Psoas muscle (tissue), 8 donors: ENCODE data around the gene POLL. TPM values are rescaled to one million over a fixed set of nuclear protein-coding genes. Genes with fewer than 3 reads are reported as not detected.

Experiments
- ATAC-seq, 4 donors: fragments of 200-7000 bp; cut with Tn5 transposase; one replicate each; pipeline ENCODE4 v1.9.1; 2020; ENCODE audit warnings: moderate library complexity in 3 of 4, mild to moderate bottlenecking in 2 of 4
- DNase-seq, 2 donors: peaks; one replicate each; pipeline ENCODE4 v3.0.0-alpha.2; 2020
- H3K27ac ChIP-seq: fragments of 200-600 bp; one replicate; pipeline ENCODE4 v1.8.0; 2022
- H3K27me3 ChIP-seq, 3 donors: fragments of 200-600 bp in 1 of 3; one replicate each; pipeline versions ENCODE4 v1.6.1 to v1.8.0; 2013 to 2022; ENCODE audit warnings: low read length in 2 of 3, mild to moderate bottlenecking in 2 of 3, moderate library complexity in 1 of 3; ENCODE audit not compliant: insufficient read depth in 3 of 3
- H3K36me3 ChIP-seq, 2 donors: fragments of 200-600 bp in 1 of 2; one replicate each; pipeline versions ENCODE4 v1.6.1 to v1.8.0; 2013 to 2022; ENCODE audit warnings: low read depth in 1 of 2, mild to moderate bottlenecking in 1 of 2, moderate library complexity in 1 of 2; ENCODE audit not compliant: insufficient read depth in 1 of 2
- H3K4me1 ChIP-seq: fragments of 200-600 bp; one replicate; pipeline ENCODE4 v1.8.0; 2022
- H3K4me3 ChIP-seq: fragments of 200-600 bp; one replicate; pipeline ENCODE4 v1.8.0; 2022; ENCODE audit warnings: mild to moderate bottlenecking
- H3K9me3 ChIP-seq: fragments of 200-600 bp; one replicate; pipeline ENCODE4 v1.8.0; 2022
- WGBS, 3 donors: extraction: QIAGEN DNeasy Blood & Tissue Kit; methylation state at CpG; one replicate each; pipeline versions ENCODE4 v1.1.6 to v1.1.7; 2013; 5-methylcytosine and 5-hydroxymethylcytosine counted together
- intact Hi-C, 2 donors: fragments of 100-400 bp; cut with DNase I; formaldehyde crosslinking; loops; one replicate each; pipeline versions ENCODE4 v1.11.0 to v1.14.2; 2022
- polyA plus RNA-seq, 3 donors: library from polyadenylated mRNA; stranded (reverse); fragments of 200-250 nt; gene quantifications; one replicate each; pipeline ENCODE4 v1.2.3, GENCODE V29; 2013
- total RNA-seq, 4 donors: library from RNA; stranded (reverse); fragmentation: NEBNext Ultra II Directional in 2 of 4; extraction: Animal tissue kit (Norgen Biotek cat#: 25700) in 2 of 4; gene quantifications; one replicate each; pipeline versions ENCODE4 v1.2.1 to v1.2.4, GENCODE V29; 2021 to 2023
- TF ChIP-seq, protein P1 (sequence below): fragments of 200-600 bp; IDR thresholded peaks from one replicate; pipeline ENCODE4 v1.8.0; 2022; ENCODE audit warnings: antibody characterized with exemption
- donor health status: healthy with polysubstance abuse.
- donor health status: DM: no; HTN: no; CAD: no; lungs with moderate emphysema.
- donor health status: Bipolar disorder and iron deficiency.
- donor health status: healthy.
- donor health status: DM: yes; HTN: yes; CAD: no.
- donor health status: DM: no; HTN: no; CAD: no.
- donor health status: DM: no; HTN: no; CAD: no.
- donor health status: DM: yes; HTN: yes; CAD: no.

The POLL gene
- total and polyA plus RNA-seq, 7 donors: 19.0 to 29.3 (median 21.6) TPM

- TF ChIP-seq, protein P1, sequence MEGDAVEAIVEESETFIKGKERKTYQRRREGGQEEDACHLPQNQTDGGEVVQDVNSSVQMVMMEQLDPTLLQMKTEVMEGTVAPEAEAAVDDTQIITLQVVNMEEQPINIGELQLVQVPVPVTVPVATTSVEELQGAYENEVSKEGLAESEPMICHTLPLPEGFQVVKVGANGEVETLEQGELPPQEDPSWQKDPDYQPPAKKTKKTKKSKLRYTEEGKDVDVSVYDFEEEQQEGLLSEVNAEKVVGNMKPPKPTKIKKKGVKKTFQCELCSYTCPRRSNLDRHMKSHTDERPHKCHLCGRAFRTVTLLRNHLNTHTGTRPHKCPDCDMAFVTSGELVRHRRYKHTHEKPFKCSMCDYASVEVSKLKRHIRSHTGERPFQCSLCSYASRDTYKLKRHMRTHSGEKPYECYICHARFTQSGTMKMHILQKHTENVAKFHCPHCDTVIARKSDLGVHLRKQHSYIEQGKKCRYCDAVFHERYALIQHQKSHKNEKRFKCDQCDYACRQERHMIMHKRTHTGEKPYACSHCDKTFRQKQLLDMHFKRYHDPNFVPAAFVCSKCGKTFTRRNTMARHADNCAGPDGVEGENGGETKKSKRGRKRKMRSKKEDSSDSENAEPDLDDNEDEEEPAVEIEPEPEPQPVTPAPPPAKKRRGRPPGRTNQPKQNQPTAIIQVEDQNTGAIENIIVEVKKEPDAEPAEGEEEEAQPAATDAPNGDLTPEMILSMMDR: peak; percentile 88
- 2 to 4% (median 4%) methylated on average over 46 to 56 of the region's 56 CpGs for WGBS, 3 donors
- no peak overlapping the region for H3K27ac ChIP-seq
- H3K9me3 ChIP-seq: peaks cover 13% of the 10 kb centered on the region
- H3K4me1 ChIP-seq: no peaks in the 10 kb centered on the region
- DNase-seq (peak; percentile 80 to 88), ATAC-seq (peak; percentile 87 to 94 (median 90))
- H3K4me3 ChIP-seq: peak overlapping the region; percentile 76
- intact Hi-C loops: loop anchor here (1.0 to 5.0 kb wide), 6 partner anchors 268 to 409 kb away; no protein-coding TSS in a partner anchor
- no peaks in the 10 kb centered on the region for H3K36me3 ChIP-seq
- H3K27me3 ChIP-seq: peaks cover 0 to 48% (median 11%) of the 10 kb centered on the region in 3 donors
These were observed 18.2 kb downstream of the POLL start for GRCh38 chr10:101569622-101570427.

DNA sequence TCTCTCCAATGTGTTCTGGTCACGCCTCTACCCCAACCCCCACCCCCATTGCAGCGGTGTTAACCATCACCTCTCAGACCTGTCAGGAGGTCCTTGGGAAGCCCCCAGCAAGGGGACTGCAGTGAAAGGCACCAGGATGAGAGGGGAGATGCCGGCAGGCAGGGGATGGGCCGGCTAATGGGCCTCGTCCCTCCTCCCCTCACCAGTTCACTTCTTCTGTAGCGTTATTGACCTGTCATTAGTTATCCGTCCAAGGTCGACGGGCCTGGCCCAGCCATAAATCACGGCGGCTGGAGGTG lies 18.8 kb downstream of the POLL start:
- TF ChIP-seq, protein P1: no peak
- DNase-seq (peak in 1 of 2 donors; percentile 48), ATAC-seq (no peak)
- no peaks in the 10 kb centered on the region for H3K36me3 ChIP-seq
- intact Hi-C loops: no loop called here
- H3K9me3 ChIP-seq: peaks cover 13% of the 10 kb centered on the region
- WGBS, 3 donors: 15 to 28% (median 19%) methylated on average over 11 of the region's 11 CpGs
- no peaks in the 10 kb centered on the region for H3K4me1 ChIP-seq
- H3K27ac ChIP-seq: no peak overlapping the region
- H3K4me3 ChIP-seq: peak overlapping the region; percentile 76
- H3K27me3 ChIP-seq: peaks cover 0 to 50% (median 11%) of the 10 kb centered on the region in 3 donors

GRCh38 chr10:101568054-101568745 lies 19.9 kb downstream of the POLL start:
- DNase-seq (peak in 1 of 2 donors; percentile 42), ATAC-seq (no peak)
- Histone ChIP-seq H3K9me3 (peaks cover 10% of the 10 kb centered on the region), H3K4me1 (no peaks in the 10 kb centered on the region), H3K27me3 (peaks cover 0 to 50% (median 11%) of the 10 kb centered on the region in 3 donors), H3K27ac (no peak overlapping the region), H3K36me3 (no peaks in the 10 kb centered on the region), H3K4me3 (no peak overlapping the region)
- WGBS, 3 donors: 88 to 91% (median 88%) methylated on average over 17 of the region's 17 CpGs
- TF ChIP-seq, protein P1: no peak
- intact Hi-C loops: no loop called here

DNA sequence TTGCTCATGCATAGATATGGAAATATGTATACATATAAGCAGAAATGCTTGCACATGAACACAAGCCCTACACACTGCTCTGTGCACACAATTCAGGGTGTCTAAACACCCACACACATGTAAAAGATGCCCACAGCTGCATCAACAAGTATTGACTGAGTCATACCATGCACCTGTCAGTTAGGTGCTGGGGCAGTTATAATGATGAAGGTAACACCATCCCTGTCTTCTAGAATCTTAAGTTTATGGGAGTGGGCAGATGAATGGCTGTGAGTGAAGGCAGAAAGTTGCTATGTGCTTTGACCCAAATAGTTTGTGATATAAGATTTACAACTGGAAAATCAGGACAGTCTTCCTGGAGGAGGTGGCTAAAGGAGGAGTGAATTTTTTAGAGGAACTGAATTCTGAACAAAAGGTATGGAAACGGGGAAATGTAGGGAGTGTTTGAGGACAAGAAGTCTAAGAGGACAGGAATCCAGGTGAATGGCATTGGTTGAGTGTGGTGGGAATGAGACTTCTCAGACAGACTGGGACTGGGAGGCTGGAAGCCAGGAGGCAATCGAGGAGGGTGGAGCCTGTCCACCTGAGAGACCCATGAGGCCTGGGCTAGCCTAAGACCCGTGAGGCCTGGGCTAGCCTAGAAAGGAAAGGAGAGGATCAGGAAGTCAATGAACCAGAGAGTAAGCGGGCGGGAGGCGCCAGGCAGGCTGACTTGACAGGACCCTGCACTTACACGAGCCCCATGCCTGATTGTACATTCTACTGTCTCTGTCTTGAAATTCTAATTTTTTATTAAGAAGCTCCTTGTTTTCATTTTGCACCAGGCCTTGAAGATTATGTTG lies 20.7 kb downstream of the POLL start:
- DNase-seq (peak in 1 of 2 donors; percentile 41), ATAC-seq (no peak)
- Histone ChIP-seq H3K4me3 (no peak overlapping the region), H3K9me3 (peaks cover 2% of the 10 kb centered on the region), H3K27me3 (peaks cover 0 to 50% (median 11%) of the 10 kb centered on the region in 3 donors), H3K36me3 (no peaks in the 10 kb centered on the region), H3K27ac (no peak overlapping the region), H3K4me1 (no peaks in the 10 kb centered on the region)
- intact Hi-C loops: no loop called here
- WGBS, 3 donors: 79 to 82% (median 81%) methylated on average over 7 of the region's 7 CpGs
- TF ChIP-seq, protein P1: no peak
